ENCODE results near the gene FAM110C.

The FAM110C gene

DNA sequence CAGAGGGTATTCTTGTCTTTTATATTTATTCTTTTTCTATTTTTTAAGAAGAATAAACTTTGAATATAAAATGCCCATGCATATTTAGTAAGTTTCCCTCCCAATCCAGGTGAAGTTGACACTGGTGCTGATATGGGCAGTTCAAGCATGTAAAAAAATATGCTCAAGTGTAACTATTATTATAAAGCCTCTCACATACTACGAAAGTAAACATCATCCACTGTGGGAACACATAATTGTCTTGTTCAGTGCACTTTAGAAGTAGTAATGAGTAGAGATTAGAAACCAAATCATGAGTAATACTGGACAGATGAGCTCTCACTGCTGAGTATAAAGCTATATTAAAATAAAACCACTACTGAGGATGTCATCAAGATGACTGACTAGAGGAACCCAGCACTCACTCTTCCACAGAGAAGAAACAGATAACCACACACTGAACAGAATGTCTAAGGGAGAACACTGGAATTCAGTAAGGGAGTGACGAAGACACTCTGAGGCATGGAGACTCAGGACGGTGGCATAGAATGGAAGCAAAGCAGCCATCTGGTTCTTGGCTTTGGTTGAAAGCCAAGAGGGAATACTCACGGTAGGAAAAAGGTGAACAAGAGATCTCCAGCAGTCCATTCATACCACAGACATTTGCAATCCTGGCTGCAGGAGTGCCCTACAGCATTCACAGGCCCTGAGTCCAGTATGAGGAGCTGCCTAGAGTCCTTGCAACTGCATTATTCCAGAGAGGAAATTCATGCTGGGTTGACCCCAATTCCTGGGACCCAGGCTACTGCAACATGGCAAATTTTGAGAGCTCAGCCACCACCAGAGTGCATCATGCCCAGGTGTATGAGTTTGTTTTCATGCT, 9.5 kb upstream of the FAM110C start:
- TF ChIP-seq POLR2A (IDR thresholded peaks at IDR 0.05; ENCODE audit: low read length) (no peak), GATA1 (IDR thresholded peaks at IDR 0.05; ENCODE audit: low read depth, low read length) (no peak)
- DNase-seq, result no peak

DNA sequence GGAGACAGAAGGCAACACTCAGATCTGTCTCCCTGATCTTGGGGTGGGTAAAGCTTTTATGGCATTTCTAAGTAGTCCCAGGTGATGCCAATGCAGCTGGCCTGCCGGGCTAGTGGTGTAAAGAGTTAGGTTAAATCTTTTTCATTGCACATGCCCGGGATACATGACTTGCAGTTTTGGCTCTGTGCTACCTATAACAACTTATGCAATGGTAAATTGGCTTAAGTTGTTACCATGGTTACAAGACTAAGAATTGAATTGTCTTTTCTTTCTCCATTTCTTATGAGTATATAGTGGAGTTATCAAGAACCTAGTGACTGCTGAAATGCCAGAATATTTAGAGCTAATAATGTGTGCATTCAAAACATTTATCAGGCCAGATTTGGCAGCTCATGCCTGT, 5.3 kb upstream of the FAM110C start:
- no peak for TF ChIP-seq GATA1 (IDR thresholded peaks at IDR 0.05; ENCODE audit: low read depth, low read length)
- TF ChIP-seq POLR2A (IDR thresholded peaks at IDR 0.05; ENCODE audit: low read length), result no peak
- DNase-seq, result no peak

DNA sequence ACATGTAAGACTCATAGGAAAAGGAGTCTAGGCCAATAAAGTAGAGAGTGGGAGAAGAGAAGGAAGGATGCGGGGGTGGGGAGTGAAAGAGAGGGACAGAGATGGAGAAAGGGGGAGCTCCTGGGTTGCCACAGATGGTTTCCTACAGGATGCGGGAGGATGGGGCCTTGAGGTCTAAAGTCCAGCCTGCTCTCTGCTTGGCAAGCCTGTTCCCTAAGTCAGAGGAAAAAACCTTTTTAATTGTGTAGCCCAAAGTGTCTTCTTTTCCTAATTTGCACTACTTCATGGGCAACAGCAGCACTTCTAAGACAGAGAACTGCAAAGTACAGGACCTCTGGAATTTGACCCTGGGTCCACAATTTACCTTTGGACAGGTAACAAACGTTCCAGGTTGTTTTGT, 1.4 kb upstream of the FAM110C start:
- no peak for DNase-seq
- TF ChIP-seq GATA1 (IDR thresholded peaks at IDR 0.05; ENCODE audit: low read depth, low read length) (no peak), POLR2A (IDR thresholded peaks at IDR 0.05; ENCODE audit: low read length) (no peak)

DNA sequence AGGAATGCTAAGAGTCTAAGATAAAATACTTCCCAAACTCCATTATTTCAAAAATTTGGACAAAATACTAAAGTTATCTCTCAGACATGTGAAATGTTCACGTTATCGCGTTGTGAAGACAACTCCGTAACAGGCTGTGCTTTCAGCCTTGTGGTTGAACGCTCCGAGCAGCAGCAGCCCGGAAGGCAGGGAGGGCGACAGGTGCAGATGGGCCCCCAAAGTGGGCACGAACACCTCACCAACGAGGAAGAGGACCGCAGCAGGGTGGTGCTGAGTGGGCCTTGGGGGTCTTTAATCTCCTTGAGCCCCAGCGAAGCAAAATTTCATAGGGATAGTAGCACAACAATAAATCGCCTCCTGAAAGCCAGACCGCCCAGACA, 1.0 kb upstream of the FAM110C start:
- TF ChIP-seq GATA1 (IDR thresholded peaks at IDR 0.05; ENCODE audit: low read depth, low read length) (no peak), POLR2A (IDR thresholded peaks at IDR 0.05; ENCODE audit: low read length) (no peak)
- no peak for DNase-seq

DNA sequence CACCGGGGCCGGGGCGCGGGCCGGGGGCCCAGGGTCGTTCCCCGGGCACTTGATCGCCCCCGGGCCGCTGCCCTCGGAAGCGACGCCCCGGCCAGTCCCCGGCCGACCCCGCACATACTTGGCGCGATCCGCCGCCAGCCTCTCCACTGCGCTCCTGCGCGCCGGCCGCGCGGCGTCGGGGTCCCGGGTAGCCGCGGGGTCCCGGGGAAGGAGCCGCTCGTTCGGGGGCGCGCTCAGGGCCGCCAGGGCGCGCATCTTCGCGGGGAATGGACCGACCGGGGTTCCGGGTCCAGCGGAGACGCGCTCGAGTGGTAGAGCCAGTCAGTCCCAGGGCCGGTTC, 204 bp downstream of the FAM110C start:
- TF ChIP-seq POLR2A (IDR thresholded peaks at IDR 0.05; ENCODE audit: low read length) (no peak), GATA1 (IDR thresholded peaks at IDR 0.05; ENCODE audit: low read depth, low read length) (no peak)
- no peak for DNase-seq

DNA sequence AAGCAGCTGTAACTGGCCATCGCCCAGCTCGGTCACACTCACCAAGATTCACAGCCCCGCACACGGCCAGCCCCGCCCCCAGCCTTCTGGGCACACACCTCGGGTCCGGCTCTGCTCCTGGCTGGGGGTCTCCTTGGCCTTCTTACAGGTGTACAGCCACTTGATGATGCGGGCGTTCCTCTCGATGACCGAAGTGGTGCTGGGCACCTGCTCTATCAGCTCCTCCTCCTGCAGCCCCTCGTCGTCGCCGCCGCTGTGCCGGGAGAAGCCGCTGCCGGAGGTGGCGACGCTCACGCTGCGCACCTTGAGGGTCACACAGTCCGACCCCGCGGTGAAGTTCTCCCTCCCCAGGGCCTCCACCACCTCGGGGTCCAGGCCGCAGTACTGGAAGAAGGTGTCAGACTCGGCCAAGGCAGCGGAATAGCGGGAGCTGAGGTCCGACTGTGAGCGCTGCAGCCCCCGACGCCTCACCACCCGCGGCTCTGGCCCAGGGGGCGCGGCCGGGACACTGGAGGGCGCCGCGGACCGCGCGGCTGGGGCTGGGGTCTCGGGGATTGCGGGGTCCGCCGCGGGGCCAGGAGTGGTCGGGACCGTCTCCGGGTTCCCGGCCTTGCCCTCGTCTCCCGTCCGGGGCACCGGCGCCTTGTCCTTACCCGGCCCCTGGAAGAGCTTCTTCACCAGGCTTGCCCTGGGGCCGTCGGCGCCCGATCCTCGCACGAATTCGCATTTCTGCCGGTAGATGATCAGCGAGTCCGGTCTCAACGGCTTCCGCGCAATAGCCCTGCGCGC, 769 bp downstream of the FAM110C start:
- DNase-seq, result no peak
- TF ChIP-seq GATA1 (IDR thresholded peaks at IDR 0.05; ENCODE audit: low read depth, low read length), result no peak
- no peak for TF ChIP-seq POLR2A (IDR thresholded peaks at IDR 0.05; ENCODE audit: low read length)

DNA sequence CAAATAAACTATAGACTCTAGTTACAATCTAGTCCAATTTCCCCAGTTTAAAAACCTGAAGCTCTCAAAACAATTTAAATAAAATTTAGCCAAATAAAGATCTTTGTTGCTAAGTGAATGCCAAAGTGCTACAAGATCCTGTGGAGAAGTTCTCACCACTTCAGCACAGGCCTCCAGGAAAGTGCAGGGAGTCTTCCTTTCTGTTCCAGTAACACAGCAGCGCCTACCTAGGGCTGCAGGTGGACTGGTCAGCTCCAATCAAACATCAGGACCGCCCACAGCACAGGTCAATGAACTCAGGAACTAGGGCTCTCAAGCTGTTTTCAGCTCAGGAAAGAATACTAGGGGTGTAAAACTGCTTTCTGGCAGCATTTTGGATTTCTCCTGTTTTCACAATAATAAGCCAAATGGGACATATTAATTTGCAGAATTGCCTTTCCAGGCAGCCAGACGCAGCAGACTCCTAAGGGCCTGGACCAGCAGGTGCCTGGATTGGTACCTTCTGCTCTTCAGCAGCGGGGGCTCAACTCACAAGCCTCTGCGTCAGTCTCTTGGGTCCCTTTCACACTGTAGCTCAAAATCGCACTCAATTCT, 1.5 kb downstream of the FAM110C start:
- no peak for DNase-seq

DNA sequence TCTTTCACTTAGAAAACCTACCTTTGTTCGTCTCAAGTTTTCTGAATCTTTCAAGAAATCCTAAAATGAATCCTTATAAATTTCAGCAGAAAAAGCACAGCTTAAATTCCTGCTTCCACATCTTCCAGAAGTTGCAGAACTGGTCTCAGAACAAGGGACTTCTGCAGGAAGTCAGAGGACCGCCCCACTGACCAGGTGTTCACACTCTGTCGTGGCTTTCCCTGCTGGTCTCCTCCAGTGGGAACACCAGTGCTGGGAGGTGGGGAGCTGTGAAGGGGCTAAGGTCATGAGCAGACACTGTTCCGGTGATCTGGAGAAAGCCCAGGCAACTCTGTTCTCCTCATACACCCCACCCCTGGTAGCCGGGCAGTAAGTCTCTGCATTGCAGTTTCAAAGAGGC, 3.5 kb downstream of the FAM110C start:
- DNase-seq, result no peak
- TF ChIP-seq POLR2A (IDR thresholded peaks at IDR 0.05; ENCODE audit: low read length), result no peak
- no peak for TF ChIP-seq GATA1 (IDR thresholded peaks at IDR 0.05; ENCODE audit: low read depth, low read length)

More for the DNA sequence above, 1.5 kb downstream of the FAM110C start:
- no peak for TF ChIP-seq GATA1 (IDR thresholded peaks at IDR 0.05; ENCODE audit: low read depth, low read length)
- no peak for TF ChIP-seq POLR2A (IDR thresholded peaks at IDR 0.05; ENCODE audit: low read length)

DNA sequence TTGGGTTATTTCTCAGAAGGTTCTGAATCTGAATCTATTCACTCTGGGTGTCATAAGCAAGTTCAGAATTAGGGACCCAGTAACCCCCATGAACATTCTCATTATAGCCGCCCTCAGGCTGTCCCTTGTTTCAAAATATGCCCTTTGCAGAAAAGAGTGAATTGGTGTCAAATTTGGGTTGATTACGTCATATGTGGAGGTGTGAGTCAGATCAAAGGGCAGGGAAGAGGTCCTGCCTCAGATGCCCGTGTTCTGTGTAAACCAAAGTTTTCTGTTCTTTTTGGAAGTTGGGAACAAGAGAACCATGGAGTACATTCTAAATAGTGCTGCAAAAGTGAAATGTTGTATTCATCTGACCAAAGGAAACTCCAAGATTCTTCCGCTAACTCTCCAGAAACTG, 5.8 kb downstream of the FAM110C start:
- no peak for DNase-seq
- TF ChIP-seq GATA1 (IDR thresholded peaks at IDR 0.05; ENCODE audit: low read depth, low read length), result no peak
- no peak for TF ChIP-seq POLR2A (IDR thresholded peaks at IDR 0.05; ENCODE audit: low read length)

DNA sequence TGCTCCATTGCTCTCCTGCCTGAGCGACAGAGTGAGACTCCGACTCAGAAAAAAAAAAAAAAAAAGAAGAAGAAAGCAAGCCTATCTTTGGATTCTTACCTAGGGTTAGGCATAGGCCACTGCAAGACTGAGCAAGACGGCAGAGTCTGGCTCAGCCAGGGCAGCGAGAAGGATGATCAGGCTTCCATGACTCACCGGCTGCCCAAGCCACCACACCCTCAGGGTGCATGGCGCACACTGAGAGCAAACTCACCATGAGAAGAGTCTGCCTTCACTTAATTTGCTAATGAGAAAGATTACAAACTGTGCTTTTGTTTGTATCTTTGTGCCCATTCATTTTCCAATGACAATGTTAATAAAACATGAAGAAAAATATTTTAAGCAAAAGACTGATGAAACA, 8.2 kb downstream of the FAM110C start:
- TF ChIP-seq GATA1 (IDR thresholded peaks at IDR 0.05; ENCODE audit: low read depth, low read length), result no peak
- no peak for TF ChIP-seq POLR2A (IDR thresholded peaks at IDR 0.05; ENCODE audit: low read length)
- no peak for DNase-seq

DNA sequence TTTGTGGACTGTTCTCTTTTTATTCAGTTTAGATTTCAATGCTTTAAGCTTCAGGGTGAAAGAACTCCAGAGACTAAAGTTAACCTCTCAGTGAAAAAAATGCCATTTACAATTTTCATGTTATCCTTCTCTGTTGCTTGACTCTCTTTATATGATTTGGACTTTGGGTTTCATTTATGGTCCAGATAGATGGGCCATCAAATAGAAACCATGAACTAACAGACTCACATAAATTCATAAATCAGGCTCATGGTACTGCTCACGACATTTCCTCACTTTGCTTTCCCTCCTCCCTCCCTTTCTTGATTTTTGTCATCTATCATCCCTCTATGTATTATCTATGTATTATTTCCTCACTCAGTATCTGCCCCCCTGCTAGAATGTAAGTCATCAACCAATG, 10.0 kb downstream of the FAM110C start:
- TF ChIP-seq POLR2A (IDR thresholded peaks at IDR 0.05; ENCODE audit: low read length) (no peak), GATA1 (IDR thresholded peaks at IDR 0.05; ENCODE audit: low read depth, low read length) (no peak)
- no peak for DNase-seq

DNA sequence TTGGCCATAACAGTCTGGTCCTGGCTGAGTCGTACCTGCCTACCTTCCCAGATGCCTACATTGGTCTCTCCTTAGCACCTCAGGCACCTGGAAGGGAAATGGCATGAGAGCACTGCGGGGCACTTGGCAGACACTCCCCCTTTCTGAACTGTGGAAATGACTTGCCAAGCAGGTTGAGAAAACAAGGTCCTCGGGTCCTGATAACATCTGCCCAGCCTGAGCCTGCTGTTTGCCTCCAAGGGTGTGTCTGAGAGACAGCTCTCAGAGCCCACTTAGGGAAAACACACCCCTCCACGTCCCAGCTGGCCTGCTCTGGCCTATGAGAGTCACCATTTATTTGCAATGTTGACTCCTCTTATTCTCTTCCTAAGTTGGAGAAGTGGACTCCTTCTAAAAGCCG, 10.5 kb downstream of the FAM110C start:
- no peak for TF ChIP-seq POLR2A (IDR thresholded peaks at IDR 0.05; ENCODE audit: low read length)
- no peak for TF ChIP-seq GATA1 (IDR thresholded peaks at IDR 0.05; ENCODE audit: low read depth, low read length)
- no peak for DNase-seq

DNA sequence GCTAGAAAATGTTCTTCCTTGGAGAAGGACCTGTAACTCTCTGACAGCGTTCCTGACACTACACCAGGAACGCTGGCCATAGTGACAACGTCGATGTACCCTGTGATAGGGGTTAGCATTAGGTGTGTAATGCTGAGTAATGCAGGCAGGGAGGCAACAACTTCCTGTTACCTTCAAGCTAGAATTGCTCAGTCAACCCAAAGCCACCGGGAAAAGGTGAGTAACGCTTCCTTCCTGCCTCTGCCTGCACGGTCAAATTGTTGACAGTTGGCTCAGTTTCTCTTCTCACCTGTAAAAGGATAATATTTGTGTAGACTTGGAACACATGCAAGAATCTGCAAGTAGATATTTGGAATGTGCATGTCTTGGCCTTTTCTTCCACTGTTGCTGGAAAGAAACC, 12.7 kb downstream of the FAM110C start:
- TF ChIP-seq POLR2A (IDR thresholded peaks at IDR 0.05; ENCODE audit: low read length) (no peak), GATA1 (IDR thresholded peaks at IDR 0.05; ENCODE audit: low read depth, low read length) (no peak)
- no peak for DNase-seq

DNA sequence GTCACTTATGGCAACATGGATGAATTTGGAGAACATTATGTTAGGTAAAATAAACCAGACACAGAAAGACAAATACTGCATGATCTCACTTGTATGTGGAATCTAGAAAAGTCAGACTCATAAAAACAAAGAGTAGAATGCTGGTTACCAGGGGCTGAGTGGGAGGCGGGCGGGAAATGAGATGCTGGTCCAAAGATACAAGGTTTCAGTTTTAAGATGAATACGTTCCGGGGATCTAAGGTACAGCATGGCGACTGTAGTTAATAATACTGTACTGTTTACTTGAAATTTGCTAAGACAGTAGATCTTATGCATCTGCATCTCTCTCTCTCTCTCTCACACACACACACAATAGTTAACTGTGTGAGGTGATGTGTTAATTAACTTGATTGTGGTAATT, 14.2 kb downstream of the FAM110C start:
- DNase-seq, result no peak
- no peak for TF ChIP-seq GATA1 (IDR thresholded peaks at IDR 0.05; ENCODE audit: low read depth, low read length)
- TF ChIP-seq POLR2A (IDR thresholded peaks at IDR 0.05; ENCODE audit: low read length), result no peak

Measured in erythroblast (primary cell).